ENCODE data around the gene PDLIM7.

DNA sequence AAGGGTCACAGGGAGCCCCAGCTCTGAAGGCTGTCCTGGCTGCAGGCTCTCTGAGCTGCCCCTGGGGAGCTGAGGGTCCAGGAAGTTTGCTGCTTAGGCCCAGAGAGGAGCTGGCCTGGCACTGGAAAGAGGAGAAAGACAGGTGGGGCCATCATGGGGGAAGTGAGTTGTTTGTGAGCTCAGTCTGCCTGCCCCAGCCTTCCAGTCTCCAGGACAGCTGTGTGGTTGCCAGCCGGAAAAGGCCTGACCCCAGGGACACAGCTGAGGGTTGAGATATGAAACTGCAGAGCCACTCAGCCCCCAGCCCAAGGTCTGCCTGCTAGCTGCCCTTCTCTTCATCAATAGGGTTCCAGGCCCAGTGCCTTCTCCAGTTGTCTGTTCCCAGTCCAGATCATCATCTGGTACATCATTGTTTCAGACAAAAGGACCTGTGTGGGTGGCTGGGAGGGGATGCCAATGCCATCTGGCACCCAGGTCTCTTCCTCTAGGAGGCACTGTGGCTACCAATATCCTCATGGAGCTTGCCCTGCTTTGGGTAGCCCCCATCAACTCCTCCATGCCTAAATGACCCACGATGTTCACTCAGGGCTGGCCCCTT lies 23.6 kb upstream of the PDLIM7 start:
- TF ChIP-seq EGR1 (IDR thresholded peaks at IDR 0.05; ENCODE audit: borderline replicate concordance, low read depth, low read length) (no peak), SIX5 (IDR thresholded peaks at IDR 0.05; ENCODE audit: low read depth, low read length) (no peak), CTCF (IDR thresholded peaks at IDR 0.05; ENCODE audit: control extremely low read depth in 1 of 3, insufficient read depth in 1 of 3, low read depth in 1 of 3, low read length in 3 of 3) (peak in 1 of 3 experiments; percentile 38; a peak in 1 of 4 replicates)

Measured in H1 (cell line).